ENCODE data around the gene TRPT1. TPM values are rescaled to one million over a fixed set of nuclear protein-coding genes. Genes with fewer than 3 reads are reported as not detected.

The TRPT1 gene
- total RNA-seq, 1 experiment from 2014 or later = 58.8 TPM

GRCh38 chr11:64204464-64204989 is 21.5 kb downstream of the TRPT1 start:
- TF ChIP-seq MYBL2 (CRISPR knock-in tag; IDR thresholded peaks at IDR 0.05) = no peak
- TF ChIP-seq ERG (CRISPR knock-in tag; IDR thresholded peaks at IDR 0.05) = no peak
- TF ChIP-seq SP1 (CRISPR knock-in tag; conservative IDR thresholded peaks at IDR 0.05) = no peak
- TF ChIP-seq ZBTB21 (CRISPR knock-in tag; IDR thresholded peaks at IDR 0.05; ENCODE audit: borderline replicate concordance) = no peak
- peak; percentile 31; the same call in 1 of the 2 replicates for TF ChIP-seq CTCF (IDR thresholded peaks at IDR 0.05)
- no peak for TF ChIP-seq ZSCAN18 (CRISPR knock-in tag; IDR thresholded peaks at IDR 0.05)
- TF ChIP-seq HMGXB4 (CRISPR knock-in tag; IDR thresholded peaks at IDR 0.05) = no peak
- no peak for TF ChIP-seq MXD4 (CRISPR knock-in tag; IDR thresholded peaks at IDR 0.05; ENCODE audit: borderline replicate concordance)
- H3K27ac Mint-ChIP-seq = peak overlapping the region; percentile 88
- peaks cover 49% of the 10 kb centered on the region for H3K36me3 Mint-ChIP-seq
- no peak overlapping the region for H3K4me3 Mint-ChIP-seq
- ChIA-PET CTCF (interaction anchor here (0.6 to 5.4 kb wide), 46 partner anchors 10 to 285 kb away, joined by 3 to 76 read pairs (median 5); partner anchors contain the start of genes BAD, FKBP2, NUDT22 and PLCB3), POLR2A (interaction anchor here (0.9 to 1.1 kb wide), 3 partner anchors 13 to 37 kb away, joined by 3 read pairs; partner anchors contain the start of gene FKBP2)
- peaks cover 6% of the 10 kb centered on the region for H3K4me1 Mint-ChIP-seq
- no peaks in the 10 kb centered on the region for H3K9me3 Mint-ChIP-seq
- no peaks in the 10 kb centered on the region for H3K27me3 Mint-ChIP-seq (ENCODE audit: low read depth)
- peak; percentile 88 for ATAC-seq
- peak; percentile 82 for DNase-seq (ENCODE audit: low spot score)

- ATAC-seq = no peak
- no peak overlapping the region for H3K4me3 Mint-ChIP-seq
- no peak for DNase-seq (ENCODE audit: low spot score)
- H3K27ac Mint-ChIP-seq = peak overlapping the region; percentile 88; the same call in 1 of the 2 replicates
- H3K4me1 Mint-ChIP-seq = peaks cover 6% of the 10 kb centered on the region
- H3K9me3 Mint-ChIP-seq = no peaks in the 10 kb centered on the region
- ChIA-PET POLR2A (interaction anchor here (0.9 to 1.1 kb wide), 3 partner anchors 13 to 37 kb away, joined by 3 read pairs; partner anchors contain the start of gene FKBP2), CTCF (interaction anchor here (0.6 to 5.4 kb wide), 45 partner anchors 10 to 286 kb away, joined by 3 to 76 read pairs (median 5); partner anchors contain the start of genes BAD, FKBP2, NUDT22 and PLCB3)
- no peaks in the 10 kb centered on the region for H3K27me3 Mint-ChIP-seq (ENCODE audit: low read depth)
- H3K36me3 Mint-ChIP-seq = peaks cover 52% of the 10 kb centered on the region
- TF ChIP-seq SP1 (CRISPR knock-in tag; conservative IDR thresholded peaks at IDR 0.05) (no peak), NFATC4 (CRISPR knock-in tag; IDR thresholded peaks at IDR 0.05) (no peak), PREB (CRISPR knock-in tag; IDR thresholded peaks at IDR 0.05; ENCODE audit: borderline replicate concordance) (no peak), JAZF1 (CRISPR knock-in tag; IDR thresholded peaks at IDR 0.05) (no peak), ZMAT4 (CRISPR knock-in tag; IDR thresholded peaks at IDR 0.05) (no peak), PRDM15 (CRISPR knock-in tag; IDR thresholded peaks at IDR 0.05) (no peak), ZNF121 (CRISPR knock-in tag; IDR thresholded peaks at IDR 0.05) (no peak), CBFB (CRISPR knock-in tag; IDR thresholded peaks at IDR 0.05; ENCODE audit: low read depth) (no peak), HMGXB4 (CRISPR knock-in tag; IDR thresholded peaks at IDR 0.05) (no peak), NR2C2 (CRISPR knock-in tag; IDR thresholded peaks at IDR 0.05) (no peak), PRRX2 (CRISPR knock-in tag; IDR thresholded peaks at IDR 0.05) (no peak), ATF3 (CRISPR knock-in tag; conservative IDR thresholded peaks at IDR 0.05) (no peak)
Measured at GRCh38 chr11:64204080-64204440, 21.9 kb downstream of the TRPT1 start.
